ENCODE measurements around the gene AGPAT4. TPM values are rescaled to one million over a fixed set of nuclear protein-coding genes. Genes with fewer than 3 reads are reported as not detected.

The AGPAT4 gene
- total RNA-seq, 1 experiment from 2014 or later, result 22.0 TPM

- no peak overlapping the region for H2AFZ ChIP-seq (ENCODE audit: low read length)
- Mint-ChIP-seq H3K27ac (no peak overlapping the region), H3K4me1 (peaks cover 20 to 24% of the 10 kb centered on the region in 2 experiments), H3K27me3 (ENCODE audit: low read depth) (peaks cover 1% of the 10 kb centered on the region; the same call in 1 of the 2 replicates), H3K36me3 (ENCODE audit: insufficient read depth in 1 of 3, low read depth in 3 of 3) (peaks cover 3 to 20% (median 10%) of the 10 kb centered on the region in 3 experiments), H3K9me3 (peaks cover 23 to 24% of the 10 kb centered on the region in 2 experiments), H3K4me3 (no peak overlapping the region)
- no peak overlapping the region for H3K56ac ChIP-seq (ENCODE audit: insufficient read length, low read depth, low read length)
- no peaks in the 10 kb centered on the region for H3K23me2 ChIP-seq (ENCODE audit: insufficient read length, low read depth, low read length, poor library complexity, severe bottlenecking)
- no peaks in the 10 kb centered on the region for H3K79me1 ChIP-seq (ENCODE audit: insufficient read depth, low read depth, low read length, poor library complexity, severe bottlenecking)
- no peak overlapping the region for H3K4me2 ChIP-seq (ENCODE audit: insufficient read depth, insufficient read length, low read length)
- peaks cover 2% of the 10 kb centered on the region; the same call in 1 of the 2 replicates for H3K4me1 ChIP-seq (ENCODE audit: insufficient read depth, low read length)
- no peak overlapping the region for H3K14ac ChIP-seq (ENCODE audit: insufficient read depth, low read length)
- no peak overlapping the region for H2BK5ac ChIP-seq (ENCODE audit: insufficient read length, low read length)
- H3T11ph ChIP-seq (ENCODE audit: low read length), result no peak overlapping the region
- no peak overlapping the region for H2BK120ac ChIP-seq (ENCODE audit: low read depth, low read length, poor library complexity, severe bottlenecking)
- H3K4ac ChIP-seq (ENCODE audit: low read depth, low read length), result no peak overlapping the region
- no peak overlapping the region for H4K91ac ChIP-seq (ENCODE audit: insufficient read length, low read depth, low read length)
- no peaks in the 10 kb centered on the region for H4K20me1 ChIP-seq (ENCODE audit: control insufficient read depth, insufficient read depth, insufficient read length)
- no peak for DNase-seq
- H3K18ac ChIP-seq (ENCODE audit: insufficient read length, low read depth, low read length), result no peak overlapping the region
- no peak overlapping the region for H2AK5ac ChIP-seq (ENCODE audit: insufficient read length, low read length)
- no CpG with 5 or more reads among the region's 6 CpGs for WGBS (ENCODE audit: extremely low coverage, insufficient read length, low lambda C conversion rate)
- H3K9ac ChIP-seq (ENCODE audit: extremely low read depth, insufficient read length, low read length), result no peak overlapping the region
- no peaks in the 10 kb centered on the region for H3K9me3 ChIP-seq (ENCODE audit: control insufficient read depth, low read depth, low read length)
- TF ChIP-seq CTCF (conservative IDR thresholded peaks at IDR 0.05), result no peak
- H3K27ac ChIP-seq (ENCODE audit: insufficient read length, low read depth, low read length), result no peak overlapping the region
- H4K5ac ChIP-seq (ENCODE audit: insufficient read length, low read depth, low read length), result no peak overlapping the region
- H4K8ac ChIP-seq (replicated peaks; ENCODE audit: insufficient read length, low read depth, low read length), result no peak overlapping the region
- H3K23ac ChIP-seq (ENCODE audit: insufficient read length, low read depth, low read length), result no peak overlapping the region
- H2BK20ac ChIP-seq (ENCODE audit: low read depth, low read length, poor library complexity, severe bottlenecking), result no peak overlapping the region
- H3K79me2 ChIP-seq (ENCODE audit: insufficient read depth, low read length), result no peaks in the 10 kb centered on the region
- H2BK12ac ChIP-seq (ENCODE audit: insufficient read length, low read depth, low read length), result no peak overlapping the region
- no peak overlapping the region for H2BK15ac ChIP-seq (ENCODE audit: low read depth, low read length)
- H3K27me3 ChIP-seq (ENCODE audit: insufficient read depth, low read length), result no peaks in the 10 kb centered on the region
Observed at GRCh38 chr6:161318456-161318855, 44.6 kb upstream of the AGPAT4 start.
